Liver (tissue), 9 donors: ENCODE data around the gene PSMD7. TPM values are rescaled to one million over a fixed set of nuclear protein-coding genes. Genes with fewer than 3 reads are reported as not detected.

ENCODE experiments used
- DNase-seq: peaks from one replicate; pipeline ENCODE4 v3.0.0-alpha.2; 2017; ENCODE audit warnings: low spot score
- H3K27ac ChIP-seq, 2 donors: one replicate each; pipeline ENCODE4 v1.7.0; 2013; ENCODE audit warnings: inconsistent platforms in 2 of 2, low read length in 2 of 2, control low read depth in 1 of 2, low read depth in 1 of 2, mild to moderate bottlenecking in 1 of 2
- H3K27me3 ChIP-seq, 4 donors: one replicate each; pipeline versions ENCODE4 v1.6.1 to v1.7.0; 2013; ENCODE audit warnings: low read length in 3 of 4, inconsistent platforms in 1 of 4, mild to moderate bottlenecking in 1 of 4, moderate library complexity in 1 of 4; ENCODE audit not compliant: control insufficient read depth in 4 of 4, insufficient read depth in 4 of 4
- H3K36me3 ChIP-seq, 4 donors: one replicate each; pipeline versions ENCODE4 v1.6.1 to v1.7.0; 2013; ENCODE audit warnings: low read length in 3 of 4, mild to moderate bottlenecking in 3 of 4, low read depth in 1 of 4, moderate library complexity in 1 of 4; ENCODE audit not compliant: control insufficient read depth in 4 of 4, insufficient read depth in 3 of 4
- H3K4me1 ChIP-seq, 4 donors: one replicate each; pipeline versions ENCODE4 v1.6.1 to v1.7.0; 2013; ENCODE audit warnings: low read length in 3 of 4, mild to moderate bottlenecking in 3 of 4, moderate library complexity in 1 of 4; ENCODE audit not compliant: control insufficient read depth in 4 of 4, insufficient read depth in 4 of 4
- H3K4me3 ChIP-seq, 3 donors: one replicate each; pipeline versions ENCODE4 v1.6.1 to v1.7.0; 2013; ENCODE audit warnings: low read length in 3 of 3, control low read depth in 1 of 3, low read depth in 1 of 3, mild to moderate bottlenecking in 1 of 3
- H3K9ac ChIP-seq, 2 donors: one replicate each; pipeline ENCODE4 v1.7.0; 2013; ENCODE audit warnings: low read length in 2 of 2, mild to moderate bottlenecking in 2 of 2, moderate library complexity in 2 of 2, control low read depth in 1 of 2, low read depth in 1 of 2
- H3K9me3 ChIP-seq, 4 donors: one replicate each; pipeline versions ENCODE4 v1.6.1 to v1.7.0; 2013; ENCODE audit warnings: low read length in 3 of 4; ENCODE audit not compliant: control insufficient read depth in 4 of 4
- GABPA ChIP-seq, 2 donors: IDR thresholded peaks in 1 of 2; conservative IDR thresholded peaks in 1 of 2; 2 replicates each; pipeline ENCODE4 v1.6.1; 2016; ENCODE audit warnings: antibody characterized with exemption in 2 of 2, mild to moderate bottlenecking in 1 of 2, moderate library complexity in 1 of 2
- HNF4G ChIP-seq: IDR thresholded peaks from 2 replicates; pipeline ENCODE4 v1.6.1; 2016; ENCODE audit warnings: antibody characterized with exemption
- JUND ChIP-seq, 2 donors: IDR thresholded peaks; 2 replicates each; pipeline ENCODE4 v1.6.1; 2016; ENCODE audit warnings: antibody characterized with exemption in 2 of 2
- RAD21 ChIP-seq, 2 donors: IDR thresholded peaks; 2 replicates each; pipeline ENCODE4 v1.6.1; 2016; ENCODE audit warnings: antibody characterized with exemption in 2 of 2, mild to moderate bottlenecking in 2 of 2
- SP1 ChIP-seq: IDR thresholded peaks from 2 replicates; pipeline ENCODE4 v1.6.1; 2018; ENCODE audit warnings: antibody characterized with exemption, mild to moderate bottlenecking
- TAF1 ChIP-seq: conservative IDR thresholded peaks from 2 replicates; pipeline ENCODE4 v1.6.1; 2016; ENCODE audit warnings: antibody characterized with exemption, mild to moderate bottlenecking
- WGBS: extraction: QIAGEN DNeasy Blood & Tissue Kit; methylation state at CpG from one replicate; pipeline ENCODE4 v1.1.7; 2013; 5-methylcytosine and 5-hydroxymethylcytosine counted together
- polyA plus RNA-seq, 2 donors: library from polyadenylated mRNA; stranded (reverse) in 1 of 2; unstranded in 1 of 2; fragments of 200-250 nt in 1 of 2; fragments of >200 nt in 1 of 2; fragmentation: Nextera tagmentation in 1 of 2; extraction: Ambion mirVana in 1 of 2; gene quantifications; one replicate each; pipeline versions ENCODE4 v1.2.1 to v1.2.3, GENCODE V29; 2013 to 2015
- total RNA-seq, 2 donors: library from RNA; depleted of rRNA; stranded (reverse); fragments of >200 nt; gene quantifications; one replicate each; pipeline ENCODE4 v1.2.3, GENCODE V29; 2014
- TF ChIP-seq, protein P1 (sequence below): IDR thresholded peaks from 2 replicates; pipeline ENCODE4 v1.6.1; 2016; ENCODE audit warnings: antibody characterized with exemption, mild to moderate bottlenecking
- TF ChIP-seq, protein P2 (sequence below): fragments of 150-350 bp; IDR thresholded peaks from 2 replicates; pipeline ENCODE4 v1.5.1; 2017; ENCODE audit warnings: improper control_type of control experiment, low read depth, low read length; ENCODE audit not compliant: missing input control
- TF ChIP-seq, protein P3 (sequence below): IDR thresholded peaks from 2 replicates; pipeline ENCODE4 v1.6.1; 2016; ENCODE audit warnings: antibody characterized with exemption
- TF ChIP-seq, protein P4 (sequence below): IDR thresholded peaks from 2 replicates; pipeline ENCODE4 v1.6.1; 2016; ENCODE audit warnings: antibody characterized with exemption
- donor health status: healthy.
- donor health status: healthy.
- donor health status: healthy.
- donor health status: healthy.
- donor health status: healthy.

PSMD7 gene
- total and polyA plus RNA-seq, 4 donors: 33.7 to 84.9 (median 60.9) TPM

DNA sequence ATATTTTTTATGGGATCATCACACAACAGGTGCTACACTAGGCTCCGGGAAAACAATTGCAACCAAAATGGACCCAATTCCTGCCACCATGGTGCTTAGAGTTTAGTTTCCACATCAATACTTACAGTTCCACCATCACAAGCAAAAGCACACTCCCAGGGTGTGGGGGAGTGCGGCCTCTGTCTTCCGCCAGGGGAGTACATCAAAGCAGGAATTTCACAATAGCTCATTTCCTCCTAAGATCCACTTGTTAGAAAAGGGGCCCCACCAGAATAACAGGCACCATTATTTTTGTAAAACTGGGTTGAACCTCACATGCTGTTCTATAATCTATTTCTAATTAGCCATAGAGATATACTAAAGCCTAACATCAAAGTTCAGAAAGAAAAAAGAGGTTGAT, 44.3 kb upstream of the PSMD7 start:
- Histone ChIP-seq H3K27me3 (no peaks in the 10 kb centered on the region), H3K4me1 (no peaks in the 10 kb centered on the region), H3K27ac (no peak overlapping the region), H3K9ac (no peak overlapping the region), H3K4me3 (no peak overlapping the region), H3K9me3 (no peaks in the 10 kb centered on the region), H3K36me3 (no peaks in the 10 kb centered on the region)
- 83% methylated on average over 3 of the region's 3 CpGs for WGBS
- no peak for TF ChIP-seq TAF1
- TF ChIP-seq RAD21 (IDR thresholded peaks at IDR 0.05): no peak
- TF ChIP-seq, protein P1, sequence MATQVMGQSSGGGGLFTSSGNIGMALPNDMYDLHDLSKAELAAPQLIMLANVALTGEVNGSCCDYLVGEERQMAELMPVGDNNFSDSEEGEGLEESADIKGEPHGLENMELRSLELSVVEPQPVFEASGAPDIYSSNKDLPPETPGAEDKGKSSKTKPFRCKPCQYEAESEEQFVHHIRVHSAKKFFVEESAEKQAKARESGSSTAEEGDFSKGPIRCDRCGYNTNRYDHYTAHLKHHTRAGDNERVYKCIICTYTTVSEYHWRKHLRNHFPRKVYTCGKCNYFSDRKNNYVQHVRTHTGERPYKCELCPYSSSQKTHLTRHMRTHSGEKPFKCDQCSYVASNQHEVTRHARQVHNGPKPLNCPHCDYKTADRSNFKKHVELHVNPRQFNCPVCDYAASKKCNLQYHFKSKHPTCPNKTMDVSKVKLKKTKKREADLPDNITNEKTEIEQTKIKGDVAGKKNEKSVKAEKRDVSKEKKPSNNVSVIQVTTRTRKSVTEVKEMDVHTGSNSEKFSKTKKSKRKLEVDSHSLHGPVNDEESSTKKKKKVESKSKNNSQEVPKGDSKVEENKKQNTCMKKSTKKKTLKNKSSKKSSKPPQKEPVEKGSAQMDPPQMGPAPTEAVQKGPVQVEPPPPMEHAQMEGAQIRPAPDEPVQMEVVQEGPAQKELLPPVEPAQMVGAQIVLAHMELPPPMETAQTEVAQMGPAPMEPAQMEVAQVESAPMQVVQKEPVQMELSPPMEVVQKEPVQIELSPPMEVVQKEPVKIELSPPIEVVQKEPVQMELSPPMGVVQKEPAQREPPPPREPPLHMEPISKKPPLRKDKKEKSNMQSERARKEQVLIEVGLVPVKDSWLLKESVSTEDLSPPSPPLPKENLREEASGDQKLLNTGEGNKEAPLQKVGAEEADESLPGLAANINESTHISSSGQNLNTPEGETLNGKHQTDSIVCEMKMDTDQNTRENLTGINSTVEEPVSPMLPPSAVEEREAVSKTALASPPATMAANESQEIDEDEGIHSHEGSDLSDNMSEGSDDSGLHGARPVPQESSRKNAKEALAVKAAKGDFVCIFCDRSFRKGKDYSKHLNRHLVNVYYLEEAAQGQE: no peak
- TF ChIP-seq HNF4G: no peak
- no peak for TF ChIP-seq GABPA (IDR thresholded peaks at IDR 0.05 in 1 of 2, conservative IDR thresholded peaks at IDR 0.05 in 1 of 2)
- TF ChIP-seq, protein P2, sequence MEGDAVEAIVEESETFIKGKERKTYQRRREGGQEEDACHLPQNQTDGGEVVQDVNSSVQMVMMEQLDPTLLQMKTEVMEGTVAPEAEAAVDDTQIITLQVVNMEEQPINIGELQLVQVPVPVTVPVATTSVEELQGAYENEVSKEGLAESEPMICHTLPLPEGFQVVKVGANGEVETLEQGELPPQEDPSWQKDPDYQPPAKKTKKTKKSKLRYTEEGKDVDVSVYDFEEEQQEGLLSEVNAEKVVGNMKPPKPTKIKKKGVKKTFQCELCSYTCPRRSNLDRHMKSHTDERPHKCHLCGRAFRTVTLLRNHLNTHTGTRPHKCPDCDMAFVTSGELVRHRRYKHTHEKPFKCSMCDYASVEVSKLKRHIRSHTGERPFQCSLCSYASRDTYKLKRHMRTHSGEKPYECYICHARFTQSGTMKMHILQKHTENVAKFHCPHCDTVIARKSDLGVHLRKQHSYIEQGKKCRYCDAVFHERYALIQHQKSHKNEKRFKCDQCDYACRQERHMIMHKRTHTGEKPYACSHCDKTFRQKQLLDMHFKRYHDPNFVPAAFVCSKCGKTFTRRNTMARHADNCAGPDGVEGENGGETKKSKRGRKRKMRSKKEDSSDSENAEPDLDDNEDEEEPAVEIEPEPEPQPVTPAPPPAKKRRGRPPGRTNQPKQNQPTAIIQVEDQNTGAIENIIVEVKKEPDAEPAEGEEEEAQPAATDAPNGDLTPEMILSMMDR: no peak
- no peak for TF ChIP-seq JUND (IDR thresholded peaks at IDR 0.05)
- no peak for DNase-seq

DNA sequence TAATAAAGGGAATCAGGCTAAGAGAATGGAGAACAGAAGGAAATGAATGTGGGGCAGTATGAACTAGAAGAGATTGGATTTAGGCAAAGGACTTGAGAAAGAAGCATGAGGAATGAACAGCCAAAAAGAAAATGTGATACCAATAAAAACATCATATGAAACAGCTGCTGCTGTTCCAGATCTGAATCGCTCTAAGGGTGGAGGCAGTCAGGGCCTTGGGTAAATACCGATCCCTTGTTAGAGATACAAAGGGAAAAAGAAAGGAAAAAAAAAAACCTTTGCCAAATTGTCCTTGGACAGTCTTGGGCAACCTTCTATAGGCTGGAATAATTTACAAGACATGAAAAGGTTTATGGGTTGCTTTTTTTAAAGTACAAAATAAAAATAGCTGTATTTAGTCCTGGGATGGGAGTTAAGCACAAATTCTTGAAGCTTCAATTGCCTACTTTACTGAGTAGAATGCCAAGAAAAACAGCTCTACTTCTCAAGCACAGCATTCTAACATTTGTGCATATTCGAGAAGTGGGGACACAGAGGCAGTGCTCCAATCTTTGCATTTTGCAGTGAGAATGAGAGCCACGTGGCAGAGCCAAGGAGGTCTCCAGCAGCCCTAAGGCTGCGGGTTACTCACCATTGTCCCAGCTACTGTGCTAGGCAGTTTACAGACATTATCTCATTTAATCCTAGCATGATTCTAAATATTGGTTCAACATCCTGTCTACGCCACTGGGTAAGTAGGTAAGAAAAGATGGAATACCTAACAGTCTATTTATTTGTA, 43.3 kb upstream of the PSMD7 start:
- H3K4me1 ChIP-seq: no peaks in the 10 kb centered on the region
- TF ChIP-seq, protein P2: no peak
- TF ChIP-seq, protein P3, sequence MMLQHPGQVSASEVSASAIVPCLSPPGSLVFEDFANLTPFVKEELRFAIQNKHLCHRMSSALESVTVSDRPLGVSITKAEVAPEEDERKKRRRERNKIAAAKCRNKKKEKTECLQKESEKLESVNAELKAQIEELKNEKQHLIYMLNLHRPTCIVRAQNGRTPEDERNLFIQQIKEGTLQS: no peak
- TF ChIP-seq, protein P4, sequence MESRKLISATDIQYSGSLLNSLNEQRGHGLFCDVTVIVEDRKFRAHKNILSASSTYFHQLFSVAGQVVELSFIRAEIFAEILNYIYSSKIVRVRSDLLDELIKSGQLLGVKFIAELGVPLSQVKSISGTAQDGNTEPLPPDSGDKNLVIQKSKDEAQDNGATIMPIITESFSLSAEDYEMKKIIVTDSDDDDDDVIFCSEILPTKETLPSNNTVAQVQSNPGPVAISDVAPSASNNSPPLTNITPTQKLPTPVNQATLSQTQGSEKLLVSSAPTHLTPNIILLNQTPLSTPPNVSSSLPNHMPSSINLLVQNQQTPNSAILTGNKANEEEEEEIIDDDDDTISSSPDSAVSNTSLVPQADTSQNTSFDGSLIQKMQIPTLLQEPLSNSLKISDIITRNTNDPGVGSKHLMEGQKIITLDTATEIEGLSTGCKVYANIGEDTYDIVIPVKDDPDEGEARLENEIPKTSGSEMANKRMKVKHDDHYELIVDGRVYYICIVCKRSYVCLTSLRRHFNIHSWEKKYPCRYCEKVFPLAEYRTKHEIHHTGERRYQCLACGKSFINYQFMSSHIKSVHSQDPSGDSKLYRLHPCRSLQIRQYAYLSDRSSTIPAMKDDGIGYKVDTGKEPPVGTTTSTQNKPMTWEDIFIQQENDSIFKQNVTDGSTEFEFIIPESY: no peak
- TF ChIP-seq SP1: no peak
- TF ChIP-seq, protein P1: no peak
- no peak overlapping the region for H3K9ac ChIP-seq
- 86% methylated on average over 6 of the region's 6 CpGs for WGBS
- DNase-seq: no peak
- no peak overlapping the region for H3K27ac ChIP-seq
- H3K9me3 ChIP-seq: no peaks in the 10 kb centered on the region
- H3K4me3 ChIP-seq: no peak overlapping the region
- H3K36me3 ChIP-seq: no peaks in the 10 kb centered on the region
- no peaks in the 10 kb centered on the region for H3K27me3 ChIP-seq
